ENCODE results near the gene SUN1.

SUN1 gene

GRCh38 chr7:876077-876971 is 44.0 kb downstream of the SUN1 start, which contains the start of gene GET4:
Gene GET4, plus strand, starts transcription at chr7:876554. Its CDS starts 92 bp downstream, at chr7:876646.
- peak; percentile 85 to 96 for DNase-seq (ENCODE audit: low read depth in 2 of 2)

GRCh38 chr7:876972-877311 is 44.7 kb downstream of the SUN1 start:
- no peak for DNase-seq (ENCODE audit: low read depth in 2 of 2)

GRCh38 chr7:877312-878232 is 45.3 kb downstream of the SUN1 start:
- no peak for DNase-seq (ENCODE audit: low read depth in 2 of 2)

GRCh38 chr7:879093-879492 is 46.8 kb downstream of the SUN1 start:
- no peak for DNase-seq (ENCODE audit: low read depth in 2 of 2)

GRCh38 chr7:879706-880105 is 47.4 kb downstream of the SUN1 start:
- DNase-seq (ENCODE audit: low read depth in 2 of 2) = no peak

- no peak for DNase-seq (ENCODE audit: low read depth in 2 of 2)
Observed at GRCh38 chr7:880450-880849, 48.2 kb downstream of the SUN1 start.

GRCh38 chr7:881441-882234 is 49.4 kb downstream of the SUN1 start:
- DNase-seq (ENCODE audit: low read depth in 2 of 2) = no peak

GRCh38 chr7:882336-883035 is 50.2 kb downstream of the SUN1 start:
- DNase-seq (ENCODE audit: low read depth in 2 of 2) = no peak

- DNase-seq (ENCODE audit: low read depth in 2 of 2) = no peak
Observed at GRCh38 chr7:883055-884021, 51.1 kb downstream of the SUN1 start.

GRCh38 chr7:884191-885003 is 52.1 kb downstream of the SUN1 start:
- no peak for DNase-seq (ENCODE audit: low read depth in 2 of 2)

GRCh38 chr7:885261-885892 is 53.1 kb downstream of the SUN1 start:
- no peak for DNase-seq (ENCODE audit: low read depth in 2 of 2)

- DNase-seq (ENCODE audit: low read depth in 2 of 2) = no peak
Observed at GRCh38 chr7:885893-886625, 53.8 kb downstream of the SUN1 start.

GRCh38 chr7:886626-887487 is 54.6 kb downstream of the SUN1 start:
- DNase-seq (ENCODE audit: low read depth in 2 of 2) = no peak

GRCh38 chr7:887488-887820 is 55.2 kb downstream of the SUN1 start:
- no peak for DNase-seq (ENCODE audit: low read depth in 2 of 2)

GRCh38 chr7:888081-889024 is 56.1 kb downstream of the SUN1 start:
- DNase-seq (ENCODE audit: low read depth in 2 of 2) = no peak

- no peak for DNase-seq (ENCODE audit: low read depth in 2 of 2)
Observed at GRCh38 chr7:889025-889390, 56.7 kb downstream of the SUN1 start.

Data from activated CD8-positive, alpha-beta memory T cell treated with anti-CD3 and anti-CD28 coated beads for 4 hours (primary cell).